RPMI7951 (cell line): ENCODE results near the gene OCIAD1. TPM values are rescaled to one million over a fixed set of nuclear protein-coding genes. Genes with fewer than 3 reads are reported as not detected.
A peak's percentile ranks its signal among the peaks of the same experiment; 100 is the strongest.
"Not testable (repeated sequence)": the region's sequence is repeated elsewhere in the genome, so short reads cannot be mapped to it uniquely, and the experiment has no call there.

Experiments used
- DNase-seq: peaks from one replicate; pipeline ENCODE4 v3.0.0-alpha.2; 2012; ENCODE audit warnings: low read depth
- total RNA-seq: library from RNA; depleted of rRNA; stranded (reverse); fragments of >200 nt; shearing (Covaris generic); gene quantifications from 2 replicates; pipeline ENCODE4 v1.2.3, GENCODE V29; 2014; rRNA removed

OCIAD1 gene, protein sequence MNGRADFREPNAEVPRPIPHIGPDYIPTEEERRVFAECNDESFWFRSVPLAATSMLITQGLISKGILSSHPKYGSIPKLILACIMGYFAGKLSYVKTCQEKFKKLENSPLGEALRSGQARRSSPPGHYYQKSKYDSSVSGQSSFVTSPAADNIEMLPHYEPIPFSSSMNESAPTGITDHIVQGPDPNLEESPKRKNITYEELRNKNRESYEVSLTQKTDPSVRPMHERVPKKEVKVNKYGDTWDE
- 104 and 139 TPM in 2 replicates for total RNA-seq

GRCh38 chr4:48830706-48831531 is at the start of gene OCIAD1:
OCIAD1 (plus strand) TSS chr4:48831088; CDS start chr4:48832625, 1,537 bp downstream.
- peak; percentile 98 for DNase-seq

DNA sequence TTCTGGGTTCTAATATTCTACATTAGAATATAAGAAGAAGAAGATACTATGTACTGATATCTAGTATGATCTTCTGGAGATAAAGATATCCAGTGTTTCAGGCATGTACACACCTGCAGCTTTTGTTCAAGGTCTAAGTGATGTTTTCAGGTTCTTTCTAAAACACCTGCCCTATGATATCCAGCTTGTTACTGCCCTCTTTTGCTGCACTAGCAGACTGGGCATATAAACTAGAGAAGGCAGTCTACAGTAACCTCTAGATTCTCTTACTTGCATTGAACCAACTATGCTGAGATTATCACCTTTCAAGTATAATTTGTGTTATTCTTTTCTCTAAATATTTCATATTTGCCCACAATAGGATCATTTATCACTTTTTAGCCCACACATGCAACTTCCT is 48.9 kb upstream of the OCIAD1 start:
- no peak for DNase-seq

GRCh38 chr4:48785302-48785701 is 45.6 kb upstream of the OCIAD1 start:
- DNase-seq, result no peak

DNA sequence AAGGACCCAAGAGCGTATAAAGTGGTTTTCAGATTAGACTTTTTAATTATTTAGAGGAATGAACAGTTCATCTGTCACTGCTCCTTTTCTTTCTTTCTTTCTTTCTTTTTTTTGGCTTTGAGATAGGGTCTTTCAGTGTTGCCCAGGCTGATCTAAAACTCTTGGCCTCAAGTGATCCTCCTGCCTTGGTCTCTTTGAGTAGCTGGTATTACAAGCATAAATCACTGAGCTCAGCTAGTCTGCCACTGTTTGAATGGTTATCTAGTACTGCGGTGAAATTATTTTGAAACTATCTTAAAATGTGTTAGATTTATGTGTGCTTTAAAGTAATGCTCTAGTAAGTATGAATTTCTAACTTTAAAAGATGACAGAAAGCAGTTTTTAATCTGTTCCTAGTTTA is 44.3 kb upstream of the OCIAD1 start:
- DNase-seq, result no peak

GRCh38 chr4:48787056-48787455 is 43.8 kb upstream of the OCIAD1 start:
- DNase-seq, result no peak

- no peak for DNase-seq
Observed at GRCh38 chr4:48790561-48790960, 40.3 kb upstream of the OCIAD1 start.

GRCh38 chr4:48791313-48791712 is 39.6 kb upstream of the OCIAD1 start:
- no peak for DNase-seq

GRCh38 chr4:48792348-48793006 is 38.4 kb upstream of the OCIAD1 start:
- no peak for DNase-seq

DNA sequence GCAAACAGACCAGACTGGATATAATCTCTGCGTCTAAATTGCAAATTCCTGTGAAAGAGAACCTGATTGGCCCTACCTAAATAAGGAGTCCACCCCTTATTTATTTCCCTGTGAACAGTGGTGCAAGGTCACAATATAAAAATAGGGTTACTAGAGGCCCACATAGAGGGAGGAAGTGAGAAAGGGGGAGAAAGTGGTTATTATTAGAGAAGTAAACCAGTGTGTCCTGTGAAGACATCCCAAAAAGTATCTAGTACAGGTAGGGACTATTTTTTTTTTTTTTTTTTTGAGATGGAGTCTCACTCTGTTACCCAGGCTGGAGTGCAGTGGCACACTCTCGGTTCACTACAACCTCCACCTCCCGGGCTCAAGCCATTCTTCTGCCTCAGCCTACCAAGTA is 35.8 kb upstream of the OCIAD1 start:
- no peak for DNase-seq

- DNase-seq, result no peak
Observed at GRCh38 chr4:48796191-48796926, 34.5 kb upstream of the OCIAD1 start.

DNA sequence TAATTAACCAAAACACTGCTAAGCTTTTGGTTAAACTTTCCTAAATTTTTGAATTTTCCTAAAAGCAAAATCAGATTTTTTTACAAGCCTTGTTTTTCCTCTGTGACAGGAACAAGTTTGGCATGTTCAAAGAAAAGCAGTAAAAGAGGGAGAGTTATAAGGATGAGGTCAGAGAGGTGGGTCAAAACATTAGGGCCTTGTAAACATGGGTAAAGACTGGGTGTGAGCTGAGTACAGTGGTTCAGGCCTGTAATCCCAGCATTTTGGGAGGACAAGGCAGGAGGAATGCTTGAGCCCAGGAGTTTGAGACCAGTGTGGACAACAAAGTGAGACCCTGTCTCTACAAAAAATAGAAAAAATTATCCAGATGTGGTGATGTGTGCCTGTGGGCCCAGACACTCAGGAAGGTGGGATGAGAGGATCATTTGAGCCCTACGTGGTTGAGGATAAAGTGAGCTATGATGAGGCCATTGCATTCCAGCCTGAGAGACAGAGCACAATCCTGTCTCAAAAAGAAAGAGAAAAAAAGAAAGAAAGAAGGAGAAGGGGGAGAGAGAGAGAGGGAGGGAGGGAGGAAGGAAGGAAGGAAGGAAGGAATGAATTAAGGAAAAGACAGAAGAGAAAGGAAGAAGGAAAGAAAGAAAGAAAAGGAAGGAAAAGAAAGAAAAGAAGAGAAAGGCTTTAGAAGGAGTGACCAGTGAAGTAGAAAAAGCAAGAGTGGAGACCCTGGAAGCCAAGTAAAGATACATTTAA is 33.8 kb upstream of the OCIAD1 start:
- DNase-seq, result no peak

GRCh38 chr4:48798117-48798516 is 32.8 kb upstream of the OCIAD1 start:
- no peak for DNase-seq

GRCh38 chr4:48799157-48799556 is 31.7 kb upstream of the OCIAD1 start:
- no peak for DNase-seq

DNA sequence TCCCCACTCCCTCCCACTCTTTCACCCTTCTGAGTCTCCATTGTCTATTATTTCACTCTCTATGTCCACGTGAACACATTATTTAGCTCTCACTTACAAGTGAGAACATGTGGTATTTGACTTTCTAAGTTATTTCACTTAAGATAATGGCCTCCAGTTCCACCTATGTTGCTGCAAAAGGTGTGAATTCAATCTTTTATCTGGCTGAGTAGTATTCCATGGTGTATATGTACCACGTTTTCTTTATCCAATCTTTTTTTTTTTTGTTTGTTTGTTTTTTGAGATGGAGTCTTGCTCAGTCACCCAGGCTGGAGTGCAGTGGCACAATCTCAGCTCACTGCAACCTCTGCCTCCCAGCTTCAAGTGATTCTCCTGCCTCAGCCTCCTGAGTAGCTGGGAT is 30.7 kb upstream of the OCIAD1 start:
- not testable (repeated sequence) for DNase-seq

DNA sequence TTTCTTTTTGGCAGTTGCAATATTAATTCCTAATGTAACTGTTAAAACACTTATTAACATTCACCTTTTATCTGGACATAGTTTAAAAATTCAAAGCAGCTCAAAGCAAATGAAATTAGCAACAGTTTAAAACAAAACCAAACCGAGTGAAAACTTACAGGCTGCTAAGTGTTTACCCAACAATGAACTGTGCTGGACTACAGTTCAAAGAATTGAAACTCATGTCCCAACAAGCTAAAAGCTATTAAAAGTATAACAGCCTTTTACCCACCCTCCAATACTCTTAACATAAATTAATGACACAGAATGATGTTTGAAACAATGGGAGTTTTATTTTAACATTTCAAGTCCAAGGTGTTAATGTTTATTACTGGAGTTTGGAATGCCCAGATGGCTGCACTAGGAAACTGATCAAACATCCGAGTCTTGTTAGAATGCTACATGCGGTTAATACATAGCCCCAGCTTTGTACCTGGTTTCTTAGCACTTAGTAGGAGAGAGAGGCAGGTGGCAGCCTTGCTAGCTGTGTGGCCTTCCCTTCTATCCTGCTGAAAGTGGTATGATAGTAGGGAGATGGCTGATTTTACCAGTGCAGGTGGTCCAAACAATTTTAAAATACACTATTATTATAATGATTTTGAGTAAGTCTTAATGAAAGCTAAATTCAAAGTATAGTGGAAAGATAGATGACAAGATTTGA is 29.7 kb upstream of the OCIAD1 start:
- DNase-seq, result no peak

- no peak for DNase-seq
Observed at GRCh38 chr4:48804584-48805301, 26.1 kb upstream of the OCIAD1 start.

DNA sequence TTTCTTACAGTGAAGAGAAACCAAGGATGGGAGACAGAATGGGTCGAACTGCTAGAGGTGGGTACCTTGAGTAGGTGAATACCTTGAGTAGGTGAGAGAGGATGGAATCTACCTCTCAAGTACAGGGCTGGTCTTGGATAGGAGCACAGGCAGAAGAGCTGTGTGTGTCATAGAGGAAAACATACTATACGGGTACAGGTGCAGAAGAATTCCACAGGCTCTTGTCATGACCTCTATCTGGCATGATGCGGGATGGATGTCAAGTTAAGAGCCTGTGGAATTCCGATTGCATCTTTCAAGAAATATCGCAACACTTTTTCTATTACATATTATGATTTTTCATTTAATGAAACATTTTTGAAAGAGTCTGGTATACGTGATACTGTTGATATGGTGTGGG is 18.0 kb upstream of the OCIAD1 start:
- no peak for DNase-seq

DNA sequence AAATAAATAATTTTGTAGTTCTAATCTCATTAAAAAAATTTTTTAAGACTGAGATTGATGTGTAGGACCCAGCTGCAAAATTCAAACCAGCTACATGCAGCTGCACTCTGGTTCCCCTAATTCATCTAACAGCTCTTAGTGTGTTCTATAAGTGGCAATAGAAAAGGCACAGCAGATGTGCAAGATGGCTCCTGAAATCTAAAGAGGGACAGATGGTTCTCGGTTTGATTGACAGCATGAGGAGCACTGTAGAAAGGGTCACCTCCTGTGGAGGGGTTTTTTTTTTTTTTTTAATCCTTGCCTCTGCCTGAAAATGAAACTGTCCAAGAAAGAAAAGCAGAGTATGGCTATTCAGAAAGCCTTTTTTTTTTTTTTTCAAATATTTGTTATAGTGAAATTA is 16.9 kb upstream of the OCIAD1 start:
- no peak for DNase-seq

- DNase-seq, result no peak
Observed at GRCh38 chr4:48815483-48815882, 15.4 kb upstream of the OCIAD1 start.

GRCh38 chr4:48816297-48816696 is 14.6 kb upstream of the OCIAD1 start:
- not testable (repeated sequence) for DNase-seq
